Subcutaneous adipose tissue (tissue), 4 donors: ENCODE measurements around the gene KCNK4. TPM values are rescaled to one million over a fixed set of nuclear protein-coding genes. Genes with fewer than 3 reads are reported as not detected.

Experiments used
- CTCF ChIP-seq: fragments of 450-650 bp; IDR thresholded peaks from one replicate; pipeline ENCODE4 v1.5.1; 2016; ENCODE audit warnings: low read depth, mild to moderate bottlenecking, control low read depth, antibody characterized with exemption, moderate library complexity
- total RNA-seq, 4 donors: library from RNA; depleted of rRNA; stranded (reverse); fragments of >200 nt; gene quantifications; one replicate each; pipeline ENCODE4 v1.1.0, GENCODE V29; 2016

Gene KCNK4
- total RNA-seq, 4 donors from 2014 or later = not detected

GRCh38 chr11:64304316-64305072 is 13.4 kb downstream of the KCNK4 start:
- TF ChIP-seq CTCF = no peak

GRCh38 chr11:64305075-64305690 is 14.1 kb downstream of the KCNK4 start, which contains the start of gene ESRRA:
Gene ESRRA, plus strand, starts transcription at chr11:64305524. Its CDS starts 1,656 bp downstream, at chr11:64307180.
- TF ChIP-seq CTCF = no peak

GRCh38 chr11:64305691-64306562 is 14.8 kb downstream of the KCNK4 start:
- TF ChIP-seq CTCF = no peak

- no peak for TF ChIP-seq CTCF
Measured at GRCh38 chr11:64306563-64306875, 15.4 kb downstream of the KCNK4 start.

GRCh38 chr11:64306876-64307622 is 15.9 kb downstream of the KCNK4 start:
- no peak for TF ChIP-seq CTCF

- TF ChIP-seq CTCF = no peak
Measured at GRCh38 chr11:64312947-64313346, 21.8 kb downstream of the KCNK4 start.
